Measurements from ENCODE around the gene EIF4H.

- no peak for TF ChIP-seq MTA2 (IDR thresholded peaks at IDR 0.05; ENCODE audit: low read depth)
- TF ChIP-seq, protein P1, sequence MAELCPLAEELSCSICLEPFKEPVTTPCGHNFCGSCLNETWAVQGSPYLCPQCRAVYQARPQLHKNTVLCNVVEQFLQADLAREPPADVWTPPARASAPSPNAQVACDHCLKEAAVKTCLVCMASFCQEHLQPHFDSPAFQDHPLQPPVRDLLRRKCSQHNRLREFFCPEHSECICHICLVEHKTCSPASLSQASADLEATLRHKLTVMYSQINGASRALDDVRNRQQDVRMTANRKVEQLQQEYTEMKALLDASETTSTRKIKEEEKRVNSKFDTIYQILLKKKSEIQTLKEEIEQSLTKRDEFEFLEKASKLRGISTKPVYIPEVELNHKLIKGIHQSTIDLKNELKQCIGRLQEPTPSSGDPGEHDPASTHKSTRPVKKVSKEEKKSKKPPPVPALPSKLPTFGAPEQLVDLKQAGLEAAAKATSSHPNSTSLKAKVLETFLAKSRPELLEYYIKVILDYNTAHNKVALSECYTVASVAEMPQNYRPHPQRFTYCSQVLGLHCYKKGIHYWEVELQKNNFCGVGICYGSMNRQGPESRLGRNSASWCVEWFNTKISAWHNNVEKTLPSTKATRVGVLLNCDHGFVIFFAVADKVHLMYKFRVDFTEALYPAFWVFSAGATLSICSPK (IDR thresholded peaks at IDR 0.05; ENCODE audit: borderline replicate concordance): no peak
- no peak for TF ChIP-seq CTCF (IDR thresholded peaks at IDR 0.05 in 2 of 3, conservative IDR thresholded peaks at IDR 0.05 in 1 of 3; ENCODE audit: insufficient read depth in 2 of 3, low read depth in 1 of 3, low read length in 3 of 3)
- no peak for TF ChIP-seq ZNF124 (CRISPR knock-in tag; IDR thresholded peaks at IDR 0.05)
- TF ChIP-seq, protein P2, sequence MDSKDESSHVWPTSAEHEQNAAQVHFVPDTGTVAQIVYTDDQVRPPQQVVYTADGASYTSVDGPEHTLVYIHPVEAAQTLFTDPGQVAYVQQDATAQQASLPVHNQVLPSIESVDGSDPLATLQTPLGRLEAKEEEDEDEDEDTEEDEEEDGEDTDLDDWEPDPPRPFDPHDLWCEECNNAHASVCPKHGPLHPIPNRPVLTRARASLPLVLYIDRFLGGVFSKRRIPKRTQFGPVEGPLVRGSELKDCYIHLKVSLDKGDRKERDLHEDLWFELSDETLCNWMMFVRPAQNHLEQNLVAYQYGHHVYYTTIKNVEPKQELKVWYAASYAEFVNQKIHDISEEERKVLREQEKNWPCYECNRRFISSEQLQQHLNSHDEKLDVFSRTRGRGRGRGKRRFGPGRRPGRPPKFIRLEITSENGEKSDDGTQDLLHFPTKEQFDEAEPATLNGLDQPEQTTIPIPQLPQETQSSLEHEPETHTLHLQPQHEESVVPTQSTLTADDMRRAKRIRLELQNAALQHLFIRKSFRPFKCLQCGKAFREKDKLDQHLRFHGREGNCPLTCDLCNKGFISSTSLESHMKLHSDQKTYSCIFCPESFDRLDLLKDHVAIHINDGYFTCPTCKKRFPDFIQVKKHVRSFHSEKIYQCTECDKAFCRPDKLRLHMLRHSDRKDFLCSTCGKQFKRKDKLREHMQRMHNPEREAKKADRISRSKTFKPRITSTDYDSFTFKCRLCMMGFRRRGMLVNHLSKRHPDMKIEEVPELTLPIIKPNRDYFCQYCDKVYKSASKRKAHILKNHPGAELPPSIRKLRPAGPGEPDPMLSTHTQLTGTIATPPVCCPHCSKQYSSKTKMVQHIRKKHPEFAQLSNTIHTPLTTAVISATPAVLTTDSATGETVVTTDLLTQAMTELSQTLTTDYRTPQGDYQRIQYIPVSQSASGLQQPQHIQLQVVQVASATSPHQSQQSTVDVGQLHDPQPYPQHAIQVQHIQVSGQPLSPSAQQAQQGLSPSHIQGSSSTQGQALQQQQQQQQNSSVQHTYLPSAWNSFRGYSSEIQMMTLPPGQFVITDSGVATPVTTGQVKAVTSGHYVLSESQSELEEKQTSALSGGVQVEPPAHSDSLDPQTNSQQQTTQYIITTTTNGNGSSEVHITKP (IDR thresholded peaks at IDR 0.05; ENCODE audit: partially characterized antibody): no peak
- TF ChIP-seq MTF1 (CRISPR knock-in tag; IDR thresholded peaks at IDR 0.05; ENCODE audit: borderline replicate concordance): no peak
- TF ChIP-seq IFI16 (CRISPR knock-in tag; IDR thresholded peaks at IDR 0.05): no peak
Observed at GRCh38 chr7:74203956-74204618, 29.9 kb downstream of the EIF4H start.

Measured in K562 (cell line).